AG10803 (cell line): ENCODE results near the gene FAM81A.

Source experiments
- DNase-seq: peaks from one replicate; pipeline ENCODE4 v3.0.0; 2010; ENCODE audit warnings: low read depth
- H3K4me3 ChIP-seq: 2 replicates; pipeline ENCODE4 v1.5.1; 2011; ENCODE audit warnings: mild to moderate bottlenecking, low read length, control low read depth
- TF ChIP-seq, protein P1 (sequence below): conservative IDR thresholded peaks from 2 replicates; pipeline ENCODE4 v1.5.1; 2011; ENCODE audit warnings: mild to moderate bottlenecking, low read length, control low read depth, inconsistent platforms

The FAM81A gene

DNA sequence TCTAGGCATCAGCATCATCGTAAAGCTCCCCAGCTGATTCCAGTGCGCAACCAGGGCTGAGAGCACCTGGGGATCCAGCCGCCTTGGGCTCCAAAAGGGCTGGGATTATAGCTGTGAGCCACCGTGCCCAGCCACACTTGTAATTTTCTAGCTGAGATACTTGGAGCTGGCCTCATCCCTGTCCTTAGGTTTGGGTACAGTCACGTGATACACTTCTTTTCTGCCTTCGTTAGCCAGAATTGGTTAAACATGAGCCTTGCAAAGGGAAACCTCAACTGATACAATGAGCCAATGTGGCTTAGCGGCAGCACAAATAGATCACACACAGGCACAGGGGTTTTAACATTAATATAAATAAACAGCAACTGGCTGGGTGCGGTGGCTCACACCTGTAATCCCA, 103.8 kb downstream of the FAM81A start:
- TF ChIP-seq, protein P1, sequence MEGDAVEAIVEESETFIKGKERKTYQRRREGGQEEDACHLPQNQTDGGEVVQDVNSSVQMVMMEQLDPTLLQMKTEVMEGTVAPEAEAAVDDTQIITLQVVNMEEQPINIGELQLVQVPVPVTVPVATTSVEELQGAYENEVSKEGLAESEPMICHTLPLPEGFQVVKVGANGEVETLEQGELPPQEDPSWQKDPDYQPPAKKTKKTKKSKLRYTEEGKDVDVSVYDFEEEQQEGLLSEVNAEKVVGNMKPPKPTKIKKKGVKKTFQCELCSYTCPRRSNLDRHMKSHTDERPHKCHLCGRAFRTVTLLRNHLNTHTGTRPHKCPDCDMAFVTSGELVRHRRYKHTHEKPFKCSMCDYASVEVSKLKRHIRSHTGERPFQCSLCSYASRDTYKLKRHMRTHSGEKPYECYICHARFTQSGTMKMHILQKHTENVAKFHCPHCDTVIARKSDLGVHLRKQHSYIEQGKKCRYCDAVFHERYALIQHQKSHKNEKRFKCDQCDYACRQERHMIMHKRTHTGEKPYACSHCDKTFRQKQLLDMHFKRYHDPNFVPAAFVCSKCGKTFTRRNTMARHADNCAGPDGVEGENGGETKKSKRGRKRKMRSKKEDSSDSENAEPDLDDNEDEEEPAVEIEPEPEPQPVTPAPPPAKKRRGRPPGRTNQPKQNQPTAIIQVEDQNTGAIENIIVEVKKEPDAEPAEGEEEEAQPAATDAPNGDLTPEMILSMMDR = no peak
- no peak for DNase-seq
- H3K4me3 ChIP-seq = no peak overlapping the region

DNA sequence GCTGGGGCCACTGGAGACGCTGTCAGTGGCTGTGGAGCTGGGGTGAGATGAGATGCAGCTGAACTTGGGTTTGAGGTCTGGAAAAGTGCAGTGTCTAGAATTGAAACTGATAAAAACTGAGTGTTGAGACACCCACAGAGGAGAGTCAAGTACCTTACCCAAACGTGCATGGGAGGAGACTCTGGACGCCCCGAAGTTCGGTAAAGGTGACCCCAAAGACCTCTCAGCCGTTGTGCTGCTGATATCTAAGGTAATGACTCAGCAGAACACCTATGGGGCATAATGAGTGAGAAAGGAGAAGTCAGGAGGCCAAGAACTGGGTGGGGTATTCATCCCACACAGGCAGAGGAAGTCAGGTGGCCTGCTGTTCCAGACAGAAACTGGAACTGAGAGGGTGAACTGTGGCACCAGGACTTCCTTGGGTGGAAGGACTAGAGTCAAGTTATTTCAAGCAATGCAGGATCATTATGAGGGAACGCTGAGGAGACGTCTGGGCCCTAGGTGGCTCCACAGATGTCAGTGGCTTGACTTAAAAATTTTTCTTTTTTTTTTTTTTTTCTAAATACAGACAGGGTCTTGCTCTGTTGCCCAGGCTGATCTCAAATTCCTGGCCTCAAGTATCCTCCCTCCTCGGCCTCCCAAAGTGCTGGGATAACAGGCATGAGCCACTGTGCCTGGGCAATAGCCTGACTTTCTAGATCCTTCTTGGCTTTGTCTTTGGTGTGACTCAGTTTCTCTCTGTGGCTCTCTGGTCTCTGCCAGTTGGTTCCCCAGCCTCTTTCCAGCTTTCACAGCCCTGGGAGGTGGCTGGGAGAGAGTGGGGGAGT, 105.9 kb downstream of the FAM81A start:
- DNase-seq = no peak
- H3K4me3 ChIP-seq = no peak overlapping the region
- TF ChIP-seq, protein P1 = no peak

DNA sequence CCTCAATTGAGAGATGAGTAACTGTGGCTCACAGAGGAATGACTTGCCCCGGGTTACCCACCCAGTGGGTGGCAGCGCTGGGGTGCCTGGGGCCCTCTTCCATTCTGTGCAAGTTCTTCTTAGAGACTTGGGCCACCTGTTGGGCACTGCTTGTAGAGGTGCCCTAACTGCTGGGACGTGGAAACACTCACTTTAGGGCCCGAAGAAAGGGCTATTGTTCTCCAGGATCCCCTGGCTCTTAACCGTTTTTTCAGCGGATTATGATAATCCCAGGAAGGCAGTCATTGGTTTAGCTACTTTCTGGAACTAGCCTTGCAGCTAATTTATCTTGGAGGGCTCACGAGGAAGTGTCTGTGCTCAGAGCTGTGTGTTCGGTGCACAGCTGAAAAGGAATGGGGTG, 107.6 kb downstream of the FAM81A start:
- no peak overlapping the region for H3K4me3 ChIP-seq
- TF ChIP-seq, protein P1 = no peak
- no peak for DNase-seq

DNA sequence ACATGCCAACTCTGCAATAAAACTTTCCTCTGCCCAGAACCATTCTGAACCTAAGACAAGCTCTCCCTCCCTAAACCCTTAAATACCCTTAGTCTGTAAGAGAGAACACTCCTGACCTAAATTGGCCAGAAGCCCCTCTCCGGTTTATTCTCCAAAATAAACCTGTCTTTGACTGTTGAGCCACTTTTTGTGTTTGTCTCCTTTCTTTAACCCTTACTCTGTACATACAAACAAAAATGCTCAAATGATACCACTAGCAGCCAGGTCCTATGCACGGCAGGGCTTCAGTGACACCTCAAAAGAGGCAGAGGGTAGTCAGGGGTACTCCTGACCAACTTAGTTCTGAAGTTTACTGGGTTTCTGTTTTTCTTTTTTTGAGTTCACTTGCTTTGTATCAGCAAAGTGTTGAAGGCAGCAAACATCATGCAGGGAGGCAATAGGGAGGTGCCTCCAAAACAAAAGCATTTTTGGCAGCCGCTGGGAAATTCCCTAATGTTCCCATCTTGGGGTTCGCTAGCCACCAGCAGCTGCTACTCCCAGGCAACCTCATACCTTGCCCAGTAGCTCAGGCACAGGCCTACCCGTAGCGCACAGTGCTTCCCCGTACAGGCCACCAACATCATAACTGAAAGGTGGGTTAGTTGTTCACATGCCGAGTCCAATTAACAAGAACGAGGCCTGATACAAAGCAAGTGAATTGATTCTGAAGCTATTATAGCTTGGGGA, 110.7 kb downstream of the FAM81A start:
- H3K4me3 ChIP-seq = no peak overlapping the region
- TF ChIP-seq, protein P1 = no peak

DNA sequence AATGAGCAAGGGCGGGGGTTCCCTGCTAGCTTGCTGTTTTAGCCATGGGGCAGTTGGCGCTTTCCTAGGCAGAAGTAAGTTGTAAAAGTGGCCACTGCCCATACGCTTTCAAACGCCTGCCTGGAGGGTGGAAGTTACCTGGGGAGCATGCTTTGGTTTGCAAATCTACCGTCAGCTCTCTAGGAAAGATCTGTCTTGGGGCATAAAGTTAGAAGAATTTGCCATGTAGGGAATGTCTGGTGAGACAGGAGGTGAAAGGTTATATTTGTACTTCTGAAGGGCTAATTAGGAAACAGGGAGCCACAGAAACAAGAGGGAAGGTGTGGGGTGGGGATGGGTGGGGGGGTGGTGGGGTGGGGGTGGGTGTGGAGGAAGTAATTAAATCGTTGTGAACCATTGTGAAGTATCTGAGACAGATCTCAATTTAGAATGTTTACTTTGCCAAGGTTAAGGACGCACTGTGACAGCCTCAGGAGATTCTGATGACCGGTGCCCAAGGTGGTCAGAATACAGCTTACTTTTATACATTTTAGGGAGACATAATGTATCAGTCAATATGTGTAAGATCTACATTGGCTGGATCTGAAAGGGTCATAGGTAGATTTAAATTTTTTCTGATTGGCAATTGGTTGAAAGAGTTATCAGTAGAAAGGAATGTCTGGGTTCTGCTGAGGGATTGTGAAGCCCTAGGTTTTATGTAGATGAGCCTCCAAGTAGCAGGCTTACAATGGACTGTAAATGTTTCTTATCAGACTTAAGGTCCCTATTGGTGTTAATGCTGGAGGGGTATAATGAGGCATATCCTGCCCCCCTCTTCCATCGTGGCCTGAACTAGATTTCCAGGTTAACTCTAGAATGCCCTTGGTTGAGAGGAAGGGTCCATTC, 111.6 kb downstream of the FAM81A start:
- DNase-seq = no peak
- TF ChIP-seq, protein P1 = no peak
- H3K4me3 ChIP-seq = no peak overlapping the region

More for the DNA sequence above, 110.7 kb downstream of the FAM81A start:
- no peak for DNase-seq

DNA sequence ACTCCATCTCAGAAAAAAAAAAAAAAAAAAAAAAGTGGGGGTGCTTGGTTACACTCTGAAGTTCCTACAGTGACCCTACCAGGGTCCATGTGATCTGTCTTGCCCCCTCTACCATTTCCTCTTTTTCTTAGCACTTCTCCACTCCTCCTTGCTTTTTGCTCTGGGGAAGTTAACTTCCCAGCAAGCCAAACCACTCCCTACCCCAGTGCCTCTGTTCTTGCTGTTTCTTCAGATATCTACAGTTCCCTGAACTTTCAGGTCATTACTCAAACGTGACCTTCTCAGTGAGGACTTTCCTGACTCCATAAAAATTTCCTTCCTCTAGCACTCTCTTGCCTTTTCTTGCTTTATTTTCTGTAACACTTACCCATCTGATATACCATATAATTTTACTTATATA, 112.5 kb downstream of the FAM81A start:
- TF ChIP-seq, protein P1 = no peak
- no peak for DNase-seq
- H3K4me3 ChIP-seq = no peak overlapping the region
